Endothelial cell of umbilical vein (primary cell): Measurements from ENCODE around the gene TLCD3B. TPM values are rescaled to one million over a fixed set of nuclear protein-coding genes. Genes with fewer than 3 reads are reported as not detected.

ENCODE experiments used
- BruUV-seq: library from RNA; stranded (reverse); fragments of 400-500 nt; replicated peaks from 2 replicates; lab custom pipeline; 2021; lab: Mats Ljungman, UMichigan
- CTCF ChIA-PET: fragments of 300-600, 350-600 bp; sonication (Branson Sonifier 250); formaldehyde crosslinking; loops from one replicate; lab custom pipeline; 2021; ENCODE audit warnings: antibody characterized with exemption, inconsistent platforms; lab: Charles Lee
- POLR2A ChIA-PET: fragments of 300-600, 350-600 bp; sonication (Branson Sonifier 250); formaldehyde crosslinking; loops from one replicate; lab custom pipeline; 2021; ENCODE audit warnings: antibody characterized with exemption, inconsistent platforms; lab: Charles Lee
- DNase-seq: peaks from one replicate; pipeline ENCODE4 v3.0.0-alpha.2; 2011; ENCODE audit warnings: low read depth, low spot score
- FAIRE-seq: peaks from 2 replicates; lab custom pipeline; 2011; peaks lifted over from hg19 to GRCh38; lab: Jason Lieb, UNC
- H2AFZ ChIP-seq: 2 replicates; pipeline ENCODE4 v1.6.0; 2012; ENCODE audit warnings: low read depth, low read length, control low read depth, inconsistent platforms
- H3K27ac ChIP-seq: 2 replicates; pipeline ENCODE4 v1.5.1; 2011; ENCODE audit warnings: low read depth, mild to moderate bottlenecking, control low read depth, low read length, moderate library complexity; ENCODE audit not compliant: insufficient read depth
- H3K27me3 ChIP-seq, 2 experiments: 2 replicates each; pipeline versions ENCODE4 v1.6.0 to v1.6.1; 2011; ENCODE audit warnings: low read length in 2 of 2, mixed read lengths in 1 of 2; ENCODE audit not compliant: control insufficient read depth in 2 of 2, insufficient read depth in 2 of 2
- H3K36me3 ChIP-seq, 2 experiments: 2 replicates in 1 of 2; 3 replicates in 1 of 2; pipeline ENCODE4 v1.5.1; 2011; ENCODE audit warnings: low read length in 2 of 2, mild to moderate bottlenecking in 1 of 2, moderate library complexity in 1 of 2; ENCODE audit not compliant: control insufficient read depth in 2 of 2, insufficient read depth in 2 of 2; ENCODE audit errors: extremely low read depth in 1 of 2
- H3K4me1 ChIP-seq: 3 replicates; pipeline ENCODE4 v1.5.1; 2011; ENCODE audit warnings: mild to moderate bottlenecking, low read length; ENCODE audit not compliant: control insufficient read depth, insufficient read depth; ENCODE audit errors: extremely low read depth
- H3K4me2 ChIP-seq: 2 replicates; pipeline ENCODE4 v1.6.1; 2011; ENCODE audit warnings: low read length, control low read depth, mixed read lengths; ENCODE audit not compliant: insufficient read depth
- H3K4me3 ChIP-seq, 3 experiments: fragments of 200-600 bp in 1 of 3; sonication (generic), shearing (Covaris generic) in 1 of 3; replicated peaks in 1 of 3; 2 replicates each; pipeline ENCODE4 v1.5.1; 2011 to 2016; ENCODE audit warnings: control low read depth in 3 of 3, low read length in 3 of 3, mild to moderate bottlenecking in 2 of 3, inconsistent platforms in 1 of 3, low read depth in 1 of 3, moderate library complexity in 1 of 3; ENCODE audit not compliant: insufficient read depth in 1 of 3
- H3K79me2 ChIP-seq: 2 replicates; pipeline ENCODE4 v1.6.0; 2012; ENCODE audit warnings: low read length, inconsistent platforms; ENCODE audit not compliant: control insufficient read depth, insufficient read depth
- H3K9ac ChIP-seq: replicated peaks from 2 replicates; pipeline ENCODE3; 2011; ENCODE audit warnings: low read length, control low read depth; ENCODE audit not compliant: insufficient read depth; ENCODE audit errors: extremely low read depth
- H3K9me1 ChIP-seq: replicated peaks from 3 replicates; pipeline ENCODE4 v1.6.0; 2011; ENCODE audit warnings: mild to moderate bottlenecking, low read length; ENCODE audit not compliant: control insufficient read depth, insufficient read depth; ENCODE audit errors: extremely low read depth
- H3K9me3 ChIP-seq: replicated peaks from 2 replicates; pipeline ENCODE4 v1.5.1; 2012; ENCODE audit warnings: low read length, inconsistent platforms; ENCODE audit not compliant: control insufficient read depth, insufficient read depth
- H4K20me1 ChIP-seq: replicated peaks from 2 replicates; pipeline ENCODE3; 2011; ENCODE audit warnings: mild to moderate bottlenecking, low read length; ENCODE audit not compliant: control insufficient read depth, insufficient read depth; ENCODE audit errors: extremely low read depth
- CTCF ChIP-seq, 2 donors: IDR thresholded peaks; 1 replicate in 1 of 2; 2 replicates in 1 of 2; pipeline ENCODE4 v1.5.1; 2011; ENCODE audit warnings: low read length in 2 of 2, mild to moderate bottlenecking in 2 of 2, moderate library complexity in 2 of 2, control low read depth in 1 of 2, inconsistent platforms in 1 of 2, low read depth in 1 of 2; ENCODE audit not compliant: insufficient read depth in 1 of 2; ENCODE audit errors: extremely low read depth in 1 of 2
- EZH2 ChIP-seq: IDR thresholded peaks from 2 replicates; pipeline ENCODE4 v1.6.1; 2012; ENCODE audit warnings: borderline replicate concordance, low read depth, mild to moderate bottlenecking, moderate library complexity, low read length, inconsistent platforms; ENCODE audit not compliant: severe bottlenecking
- FOS ChIP-seq: IDR thresholded peaks from 2 replicates; pipeline ENCODE4 v1.6.1; 2011; ENCODE audit warnings: mild to moderate bottlenecking, low read length, moderate library complexity, borderline replicate concordance; ENCODE audit not compliant: insufficient read depth
- GATA2 ChIP-seq: IDR thresholded peaks from 2 replicates; pipeline ENCODE4 v1.7.0; 2011; ENCODE audit warnings: low read depth, mild to moderate bottlenecking, moderate library complexity, mixed read lengths, low read length; ENCODE audit not compliant: insufficient read length, insufficient read depth
- JUN ChIP-seq: IDR thresholded peaks from 2 replicates; pipeline ENCODE4 v1.6.1; 2011; ENCODE audit warnings: borderline replicate concordance, low read depth; ENCODE audit not compliant: insufficient read length, insufficient read depth
- MAX ChIP-seq: IDR thresholded peaks from 2 replicates; pipeline ENCODE4 v1.6.1; 2011; ENCODE audit not compliant: insufficient read depth, insufficient read length
- MYC ChIP-seq: IDR thresholded peaks from one replicate; pipeline ENCODE4 v1.6.1; 2011; ENCODE audit warnings: mild to moderate bottlenecking, low read depth, low read length
- POLR2A ChIP-seq: IDR thresholded peaks from 2 replicates; pipeline ENCODE4 v1.6.1; 2012; ENCODE audit warnings: low read depth, mild to moderate bottlenecking, control low read depth, low read length
- POLR2AphosphoS5 ChIP-seq: IDR thresholded peaks from 2 replicates; pipeline ENCODE4 v1.6.1; 2012; ENCODE audit warnings: low read depth, mild to moderate bottlenecking, control low read depth, low read length, moderate library complexity; ENCODE audit not compliant: insufficient read depth
- dilution Hi-C: fragments of 300-500 bp; cut with MboI; formaldehyde crosslinking; loops from one replicate; pipeline ENCODE4 v1.15.0; 2019; ENCODE audit warnings: low sequenced_read_pairs; ENCODE audit not compliant: extremely low pct_ligation_motif_present
- intact Hi-C: fragments of 100-400 bp; cut with micrococcal nuclease; formaldehyde crosslinking; loops from one replicate; pipeline ENCODE4 v1.10.0; 2022
- polyA plus RNA-seq, 4 experiments: library from polyadenylated mRNA; depleted of rRNA in 3 of 4; stranded (reverse) in 3 of 4; unstranded in 1 of 4; fragments of >200 nt; gene quantifications; 2 replicates each; pipeline versions ENCODE4 v1.2.1 to v1.2.3, GENCODE V29; 2011 to 2012; ENCODE audit warnings: missing spikeins in 1 of 4
- total RNA-seq: library from RNA; stranded (reverse); gene quantifications from 2 replicates; pipeline ENCODE4 v1.2.3, GENCODE V29; 2021

TLCD3B gene
- total and polyA plus RNA-seq, 2 donors (not counting 3 experiments of a cell fraction or from before 2014, with no cell fraction given) = 0.37 to 0.86 TPM

- no peak for DNase-seq
- dilution Hi-C loops (no loop called here), intact Hi-C loops (no loop called here)
- Histone ChIP-seq H3K36me3 (no peaks in the 10 kb centered on the region), H2AFZ (no peak overlapping the region), H3K27ac (no peak overlapping the region), H4K20me1 (no peaks in the 10 kb centered on the region), H3K27me3 (peaks cover 15 to 20% of the 10 kb centered on the region in 2 experiments), H3K4me2 (no peak overlapping the region), H3K4me1 (no peaks in the 10 kb centered on the region), H3K9ac (no peak overlapping the region), H3K9me3 (no peaks in the 10 kb centered on the region), H3K4me3 (no peak overlapping the region), H3K79me2 (no peaks in the 10 kb centered on the region), H3K9me1 (no peaks in the 10 kb centered on the region)
- no TSS peak for BruUV-seq
- FAIRE-seq = no peak
- TF ChIP-seq GATA2 = no peak
- TF ChIP-seq MYC = no peak
- no peak for TF ChIP-seq POLR2A
- no peak for TF ChIP-seq POLR2AphosphoS5
- no peak for TF ChIP-seq MAX
- no peak for TF ChIP-seq CTCF (IDR thresholded peaks at IDR 0.05; ENCODE audit: extremely low read depth in 1 of 2, insufficient read depth in 1 of 2, low read depth in 1 of 2, low read length in 2 of 2)
- no peak for TF ChIP-seq FOS
- TF ChIP-seq JUN = no peak
- no peak for TF ChIP-seq EZH2
- ChIA-PET POLR2A (no interaction called here), CTCF (interaction anchor here (0.6 to 0.7 kb wide), 2 partner anchors 13 to 328 kb away, joined by 3 read pairs; no protein-coding TSS in a partner anchor)
These were observed 2.5 kb downstream of the TLCD3B start for GRCh38 chr16:30028438-30029076.
